Chondrocyte (in vitro differentiated cells): ENCODE results near the gene FAM83F. TPM values are rescaled to one million over a fixed set of nuclear protein-coding genes. Genes with fewer than 3 reads are reported as not detected.

ENCODE experiments used
- DNase-seq: peaks from one replicate; pipeline ENCODE4 v3.0.0; 2021; ENCODE audit warnings: mixed read lengths, low spot score
- H3K27ac Mint-ChIP-seq: one replicate; pipeline ENCODE4 v1.8.0; 2021; ENCODE audit warnings: mild to moderate bottlenecking, moderate library complexity, mixed read lengths; ENCODE audit not compliant: unreplicated experiment
- H3K27me3 Mint-ChIP-seq: 2 replicates; pipeline ENCODE4 v1.8.0; 2021; ENCODE audit warnings: low read depth, mixed read lengths
- H3K36me3 Mint-ChIP-seq: 2 replicates; pipeline ENCODE4 v1.8.0; 2021; ENCODE audit warnings: low read depth, mixed read lengths
- H3K4me1 Mint-ChIP-seq: 2 replicates; pipeline ENCODE4 v1.8.0; 2021; ENCODE audit warnings: low read depth, mild to moderate bottlenecking, mixed read lengths
- H3K4me3 Mint-ChIP-seq: one replicate; pipeline ENCODE4 v1.8.0; 2021; ENCODE audit warnings: mild to moderate bottlenecking, moderate library complexity, mixed read lengths; ENCODE audit not compliant: unreplicated experiment
- H3K9me3 Mint-ChIP-seq: 2 replicates; pipeline ENCODE4 v1.8.0; 2021; ENCODE audit warnings: low read depth, mixed read lengths
- total RNA-seq: library from RNA; stranded (reverse); gene quantifications from 3 replicates; pipeline ENCODE4 v1.2.1, GENCODE V29; 2021
- TF ChIP-seq, protein P1 (sequence below): fragments of 200-600 bp; sonication (generic); IDR thresholded peaks from 2 replicates; pipeline ENCODE4 v1.5.0; 2021; ENCODE audit warnings: antibody characterized with exemption, mild to moderate bottlenecking, moderate library complexity

FAM83F gene
- total RNA-seq, 1 donor from 2014 or later = 0.22 TPM

DNA sequence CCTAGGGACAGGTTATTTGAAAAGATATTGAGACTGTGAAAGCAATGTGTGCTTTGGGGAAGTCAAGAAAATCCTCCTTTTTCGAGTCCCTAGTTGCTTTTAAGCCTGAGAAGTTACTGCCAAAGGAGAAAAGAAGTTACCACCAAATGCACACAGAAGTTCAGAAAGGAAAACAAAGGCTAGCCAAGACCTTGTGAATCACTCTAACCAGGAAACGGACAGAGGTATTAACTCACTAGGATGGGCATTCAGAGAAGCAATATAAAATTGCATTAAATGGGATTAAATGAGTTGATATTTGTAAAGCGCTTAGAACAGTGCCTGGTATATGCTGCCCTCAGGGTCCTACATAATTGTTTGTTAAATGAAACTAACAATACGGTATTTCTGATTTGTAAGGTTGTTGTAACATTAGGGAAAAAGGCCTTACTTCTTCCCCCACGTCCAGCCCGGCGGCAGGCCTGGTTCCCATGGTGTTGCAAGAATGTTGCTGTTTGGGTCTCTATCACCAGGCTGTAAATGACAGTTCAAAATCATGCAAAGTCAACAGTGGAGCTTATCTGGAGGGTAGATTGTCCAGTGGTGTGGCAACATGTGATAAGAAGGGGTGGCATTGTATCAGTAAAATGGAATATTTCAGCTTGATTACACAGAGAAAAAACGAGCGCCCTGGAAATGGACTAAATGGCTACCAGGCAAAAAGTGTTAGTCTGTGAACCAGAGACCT, 27.5 kb upstream of the FAM83F start:
- Mint-ChIP-seq H3K9me3 (no peaks in the 10 kb centered on the region), H3K36me3 (no peaks in the 10 kb centered on the region), H3K4me3 (no peak overlapping the region), H3K27ac (peak overlapping the region; percentile 84), H3K4me1 (peaks cover 48% of the 10 kb centered on the region), H3K27me3 (no peaks in the 10 kb centered on the region)
- TF ChIP-seq, protein P1, sequence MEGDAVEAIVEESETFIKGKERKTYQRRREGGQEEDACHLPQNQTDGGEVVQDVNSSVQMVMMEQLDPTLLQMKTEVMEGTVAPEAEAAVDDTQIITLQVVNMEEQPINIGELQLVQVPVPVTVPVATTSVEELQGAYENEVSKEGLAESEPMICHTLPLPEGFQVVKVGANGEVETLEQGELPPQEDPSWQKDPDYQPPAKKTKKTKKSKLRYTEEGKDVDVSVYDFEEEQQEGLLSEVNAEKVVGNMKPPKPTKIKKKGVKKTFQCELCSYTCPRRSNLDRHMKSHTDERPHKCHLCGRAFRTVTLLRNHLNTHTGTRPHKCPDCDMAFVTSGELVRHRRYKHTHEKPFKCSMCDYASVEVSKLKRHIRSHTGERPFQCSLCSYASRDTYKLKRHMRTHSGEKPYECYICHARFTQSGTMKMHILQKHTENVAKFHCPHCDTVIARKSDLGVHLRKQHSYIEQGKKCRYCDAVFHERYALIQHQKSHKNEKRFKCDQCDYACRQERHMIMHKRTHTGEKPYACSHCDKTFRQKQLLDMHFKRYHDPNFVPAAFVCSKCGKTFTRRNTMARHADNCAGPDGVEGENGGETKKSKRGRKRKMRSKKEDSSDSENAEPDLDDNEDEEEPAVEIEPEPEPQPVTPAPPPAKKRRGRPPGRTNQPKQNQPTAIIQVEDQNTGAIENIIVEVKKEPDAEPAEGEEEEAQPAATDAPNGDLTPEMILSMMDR = no peak
- no peak for DNase-seq

DNA sequence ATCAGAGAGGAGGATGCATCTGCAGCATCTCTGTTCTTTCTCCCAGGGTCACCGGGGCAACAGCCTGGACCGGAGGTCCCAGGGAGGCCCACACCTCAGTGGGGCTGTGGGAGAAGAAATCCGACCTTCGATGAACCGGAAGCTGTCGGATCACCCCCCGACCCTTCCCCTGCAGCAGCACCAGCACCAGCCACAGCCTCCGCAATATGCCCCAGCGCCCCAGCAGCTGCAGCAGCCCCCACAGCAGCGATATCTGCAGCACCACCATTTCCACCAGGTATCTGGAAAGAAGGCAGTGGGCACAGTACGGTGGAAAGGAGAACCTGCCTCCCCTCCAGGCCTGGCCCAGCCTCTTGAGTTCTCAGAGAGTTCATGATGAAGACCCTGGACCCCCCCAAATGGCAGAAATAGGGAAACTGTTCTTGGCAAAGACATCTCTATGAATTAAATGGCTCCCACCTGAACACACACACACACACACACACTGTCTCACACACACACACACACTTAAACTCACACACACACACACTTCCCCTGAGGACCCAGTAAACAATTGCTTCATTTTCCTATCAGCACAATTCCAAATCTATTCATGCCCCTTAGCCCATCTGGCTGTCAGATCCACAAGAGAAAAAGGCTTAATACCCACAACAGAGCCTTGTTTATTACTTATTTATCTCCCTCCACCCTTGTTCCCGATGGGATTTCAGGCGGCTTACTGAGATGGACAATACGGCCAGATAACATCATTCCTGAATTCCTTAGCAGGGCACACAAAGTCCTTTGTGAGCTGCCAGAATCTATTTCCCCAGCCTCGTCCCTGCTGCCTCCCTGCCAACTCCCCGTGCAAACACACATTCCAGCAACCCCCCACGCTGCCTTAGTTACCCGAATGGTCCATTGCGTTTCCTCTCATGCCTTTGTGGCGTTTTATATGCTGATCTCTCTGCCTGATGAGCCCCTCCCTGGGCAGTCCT, 26.5 kb upstream of the FAM83F start:
- Mint-ChIP-seq H3K27ac (peak overlapping the region; percentile 2), H3K4me1 (peaks cover 46% of the 10 kb centered on the region), H3K36me3 (no peaks in the 10 kb centered on the region), H3K9me3 (no peaks in the 10 kb centered on the region), H3K27me3 (peaks cover 5% of the 10 kb centered on the region), H3K4me3 (no peak overlapping the region)
- TF ChIP-seq, protein P1 = no peak
- no peak for DNase-seq

DNA sequence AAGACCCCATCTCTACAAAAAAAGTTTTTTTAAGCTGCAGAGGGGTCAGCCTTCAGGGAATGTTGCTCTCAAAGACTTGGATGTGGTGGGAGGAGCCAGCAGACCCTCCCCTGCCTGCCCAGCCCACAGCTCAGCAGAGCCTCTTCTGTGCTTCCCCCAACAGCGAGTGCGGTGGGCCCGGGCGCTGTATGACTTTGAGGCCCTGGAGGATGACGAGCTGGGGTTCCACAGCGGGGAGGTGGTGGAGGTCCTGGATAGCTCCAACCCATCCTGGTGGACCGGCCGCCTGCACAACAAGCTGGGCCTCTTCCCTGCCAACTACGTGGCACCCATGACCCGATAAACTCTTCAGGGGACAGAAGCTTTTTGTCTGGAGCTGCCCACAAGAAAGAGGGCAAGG, 24.0 kb upstream of the FAM83F start:
- H3K9me3 Mint-ChIP-seq = no peaks in the 10 kb centered on the region
- no peak overlapping the region for H3K4me3 Mint-ChIP-seq
- no peaks in the 10 kb centered on the region for H3K36me3 Mint-ChIP-seq
- H3K4me1 Mint-ChIP-seq = peaks cover 41% of the 10 kb centered on the region
- H3K27me3 Mint-ChIP-seq = peaks cover 18% of the 10 kb centered on the region
- DNase-seq = no peak
- TF ChIP-seq, protein P1 = no peak
- H3K27ac Mint-ChIP-seq = no peak overlapping the region

DNA sequence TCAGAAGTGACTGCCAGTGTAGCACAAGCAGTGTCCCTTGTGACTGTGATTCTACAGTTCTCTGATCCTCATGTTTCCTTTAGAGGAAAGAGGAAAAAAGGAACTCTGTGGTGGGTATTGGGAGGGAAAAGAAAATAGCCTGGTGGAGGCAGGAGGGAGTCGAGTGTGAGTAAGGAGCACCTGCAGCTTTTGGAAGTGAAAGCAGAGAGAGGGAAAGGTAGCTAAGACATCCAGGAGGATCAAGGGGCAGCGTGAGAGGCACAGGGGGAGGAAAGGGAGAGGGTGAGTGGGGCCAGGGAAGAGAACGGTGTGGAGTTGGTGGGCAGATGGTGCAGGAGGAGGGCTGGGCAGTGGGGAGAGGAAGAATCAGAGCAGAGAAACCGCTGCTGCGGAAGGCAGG, 22.1 kb upstream of the FAM83F start:
- TF ChIP-seq, protein P1 = no peak
- Mint-ChIP-seq H3K9me3 (no peaks in the 10 kb centered on the region), H3K27me3 (peaks cover 34% of the 10 kb centered on the region), H3K4me1 (peaks cover 22% of the 10 kb centered on the region), H3K27ac (no peak overlapping the region), H3K36me3 (no peaks in the 10 kb centered on the region), H3K4me3 (no peak overlapping the region)
- DNase-seq = no peak

DNA sequence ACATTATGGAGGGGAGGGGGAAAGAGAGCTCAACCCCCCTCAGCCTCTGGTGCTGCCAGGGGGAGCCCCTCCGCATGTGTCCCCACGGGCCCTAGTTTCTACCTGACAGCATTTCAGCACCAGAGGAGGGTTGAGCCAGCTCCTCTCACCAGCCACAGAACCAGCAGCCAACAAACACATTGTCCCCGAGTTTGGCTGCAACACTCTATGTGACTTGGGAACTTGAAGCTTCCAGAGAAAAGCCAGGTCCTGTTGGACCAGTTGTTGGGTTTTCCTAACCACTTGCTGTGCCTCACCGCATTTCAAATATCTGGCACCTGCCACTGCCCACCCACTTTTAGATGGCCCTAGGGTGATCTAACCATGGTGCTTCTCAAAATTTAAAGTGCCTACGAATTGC, 21.1 kb upstream of the FAM83F start:
- Mint-ChIP-seq H3K27me3 (peaks cover 34% of the 10 kb centered on the region), H3K27ac (no peak overlapping the region), H3K4me3 (no peak overlapping the region), H3K9me3 (no peaks in the 10 kb centered on the region), H3K4me1 (peaks cover 12% of the 10 kb centered on the region), H3K36me3 (no peaks in the 10 kb centered on the region)
- TF ChIP-seq, protein P1 = no peak
- DNase-seq = no peak
